Thoracic aorta (tissue), 2 donors: ENCODE data around the gene COL15A1. TPM values are rescaled to one million over a fixed set of nuclear protein-coding genes. Genes with fewer than 3 reads are reported as not detected.

Experiments
- ATAC-seq: fragments of 150-250 bp; one replicate; pipeline ENCODE4 v1.8.0; 2017; ENCODE audit warnings: low read depth; ENCODE audit not compliant: insufficient number of reproducible peaks, low FRiP score
- DNase-seq: peaks from one replicate; pipeline ENCODE4 v3.0.0-alpha.2; 2020; ENCODE audit warnings: low spot score
- H3K27ac ChIP-seq, 2 donors: fragments of 200-600 bp; sonication (generic); 1 replicate in 1 of 2; 2 replicates in 1 of 2; pipeline ENCODE4 v1.5.1; 2016; ENCODE audit warnings: mild to moderate bottlenecking in 2 of 2, moderate library complexity in 2 of 2
- H3K27me3 ChIP-seq: fragments of 200-600 bp; sonication (generic); replicated peaks from 2 replicates; pipeline ENCODE4 v1.6.0; 2016; ENCODE audit warnings: mild to moderate bottlenecking; ENCODE audit not compliant: insufficient read depth
- H3K36me3 ChIP-seq: fragments of 200-600 bp; sonication (generic); one replicate; pipeline ENCODE4 v1.5.1; 2016
- H3K4me1 ChIP-seq, 2 donors: fragments of 200-600 bp; sonication (generic); 1 replicate in 1 of 2; 2 replicates in 1 of 2; pipeline versions ENCODE4 v1.5.1 to v1.6.0; 2016; ENCODE audit warnings: low read depth in 2 of 2, mild to moderate bottlenecking in 1 of 2; ENCODE audit not compliant: control insufficient read depth in 1 of 2
- H3K4me3 ChIP-seq: fragments of 200-600 bp; sonication (generic); 2 replicates; pipeline ENCODE4 v1.5.1; 2016; ENCODE audit warnings: mild to moderate bottlenecking
- H3K9me3 ChIP-seq: fragments of 200-600 bp; sonication (generic); 2 replicates; pipeline ENCODE4 v1.5.1; 2016
- total RNA-seq, 2 donors: library from RNA; depleted of rRNA; stranded (reverse); fragments of >200 nt; gene quantifications; one replicate each; pipeline versions ENCODE4 v1.1.0 to v1.2.3, GENCODE V29; 2016
- TF ChIP-seq, protein P1 (sequence below): fragments of 200-600 bp; sonication (generic); IDR thresholded peaks from one replicate; pipeline ENCODE4 v1.5.1; 2019; ENCODE audit warnings: antibody characterized with exemption

Gene COL15A1
- total RNA-seq, 2 donors from 2014 or later: 23.3 to 70.4 TPM

DNA sequence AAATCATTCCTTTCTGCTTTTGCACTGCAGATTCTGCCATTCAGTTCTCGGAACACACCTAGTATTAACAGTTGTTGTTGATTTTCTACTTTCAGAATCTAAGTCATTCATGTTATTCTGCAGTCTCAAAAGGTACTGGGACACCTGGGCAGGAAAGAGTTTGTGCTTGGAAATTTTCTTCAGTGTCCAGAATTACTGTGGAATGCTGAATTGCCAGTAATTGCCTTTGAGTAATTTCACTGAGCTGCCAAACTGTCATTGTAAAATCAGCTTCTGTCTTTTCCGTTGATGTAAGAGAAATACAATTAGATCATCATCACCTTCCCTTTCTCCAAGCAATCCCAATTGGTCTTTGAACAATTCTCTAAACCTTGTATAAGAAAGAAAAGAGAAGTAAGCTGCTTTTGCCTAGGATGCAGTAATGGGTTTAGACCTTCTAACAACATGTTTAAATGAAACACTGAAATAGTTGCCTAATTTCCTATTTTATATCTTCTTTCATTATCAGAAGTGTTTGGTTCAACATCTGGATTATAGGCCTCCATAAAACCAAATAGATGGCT lies 85.5 kb downstream of the COL15A1 start:
- TF ChIP-seq, protein P1, sequence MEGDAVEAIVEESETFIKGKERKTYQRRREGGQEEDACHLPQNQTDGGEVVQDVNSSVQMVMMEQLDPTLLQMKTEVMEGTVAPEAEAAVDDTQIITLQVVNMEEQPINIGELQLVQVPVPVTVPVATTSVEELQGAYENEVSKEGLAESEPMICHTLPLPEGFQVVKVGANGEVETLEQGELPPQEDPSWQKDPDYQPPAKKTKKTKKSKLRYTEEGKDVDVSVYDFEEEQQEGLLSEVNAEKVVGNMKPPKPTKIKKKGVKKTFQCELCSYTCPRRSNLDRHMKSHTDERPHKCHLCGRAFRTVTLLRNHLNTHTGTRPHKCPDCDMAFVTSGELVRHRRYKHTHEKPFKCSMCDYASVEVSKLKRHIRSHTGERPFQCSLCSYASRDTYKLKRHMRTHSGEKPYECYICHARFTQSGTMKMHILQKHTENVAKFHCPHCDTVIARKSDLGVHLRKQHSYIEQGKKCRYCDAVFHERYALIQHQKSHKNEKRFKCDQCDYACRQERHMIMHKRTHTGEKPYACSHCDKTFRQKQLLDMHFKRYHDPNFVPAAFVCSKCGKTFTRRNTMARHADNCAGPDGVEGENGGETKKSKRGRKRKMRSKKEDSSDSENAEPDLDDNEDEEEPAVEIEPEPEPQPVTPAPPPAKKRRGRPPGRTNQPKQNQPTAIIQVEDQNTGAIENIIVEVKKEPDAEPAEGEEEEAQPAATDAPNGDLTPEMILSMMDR: no peak
- Histone ChIP-seq H3K9me3 (no peaks in the 10 kb centered on the region), H3K27me3 (no peaks in the 10 kb centered on the region), H3K27ac (peak overlapping the region in 1 of 2 donors; percentile 60), H3K4me3 (no peak overlapping the region), H3K36me3 (peaks cover 4% of the 10 kb centered on the region), H3K4me1 (peaks cover 10 to 15% of the 10 kb centered on the region in 2 donors)
- ATAC-seq (no peak), DNase-seq (no peak)

DNA sequence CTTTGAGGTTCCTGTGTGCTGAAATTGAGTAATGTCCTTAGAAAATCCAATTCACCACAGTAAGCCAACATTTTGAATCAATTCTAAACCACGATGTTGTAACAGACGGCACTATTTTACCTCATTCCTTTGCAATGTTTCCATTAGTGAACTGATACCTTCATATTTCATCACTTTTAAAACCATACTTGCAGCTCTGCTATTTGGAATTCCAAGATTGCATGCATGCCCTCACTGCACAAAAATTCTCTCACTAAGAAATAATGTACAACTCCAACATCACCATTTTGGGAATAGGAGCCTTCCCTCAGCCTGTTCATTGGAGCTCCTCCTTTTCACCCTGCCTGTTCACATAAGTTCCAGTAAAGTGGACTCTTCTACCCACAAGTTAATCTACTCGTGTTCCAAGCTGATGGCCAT lies 86.4 kb downstream of the COL15A1 start:
- Histone ChIP-seq H3K4me3 (no peak overlapping the region), H3K36me3 (peaks cover 4% of the 10 kb centered on the region), H3K4me1 (peaks cover 10 to 15% of the 10 kb centered on the region in 2 donors), H3K9me3 (no peaks in the 10 kb centered on the region), H3K27ac (peak overlapping the region; percentile 9 to 60), H3K27me3 (no peaks in the 10 kb centered on the region)
- ATAC-seq: peak; percentile 86
- DNase-seq: no peak
- TF ChIP-seq, protein P1: no peak

GRCh38 chr9:99030610-99031109 lies 87.0 kb downstream of the COL15A1 start:
- no peaks in the 10 kb centered on the region for H3K27me3 ChIP-seq
- DNase-seq (no peak), ATAC-seq (no peak)
- H3K4me1 ChIP-seq: peaks cover 10 to 15% of the 10 kb centered on the region in 2 donors
- H3K36me3 ChIP-seq: peaks cover 5% of the 10 kb centered on the region
- peak overlapping the region; percentile 9 to 60 for H3K27ac ChIP-seq
- TF ChIP-seq, protein P1: no peak
- H3K4me3 ChIP-seq: no peak overlapping the region
- no peaks in the 10 kb centered on the region for H3K9me3 ChIP-seq

DNA sequence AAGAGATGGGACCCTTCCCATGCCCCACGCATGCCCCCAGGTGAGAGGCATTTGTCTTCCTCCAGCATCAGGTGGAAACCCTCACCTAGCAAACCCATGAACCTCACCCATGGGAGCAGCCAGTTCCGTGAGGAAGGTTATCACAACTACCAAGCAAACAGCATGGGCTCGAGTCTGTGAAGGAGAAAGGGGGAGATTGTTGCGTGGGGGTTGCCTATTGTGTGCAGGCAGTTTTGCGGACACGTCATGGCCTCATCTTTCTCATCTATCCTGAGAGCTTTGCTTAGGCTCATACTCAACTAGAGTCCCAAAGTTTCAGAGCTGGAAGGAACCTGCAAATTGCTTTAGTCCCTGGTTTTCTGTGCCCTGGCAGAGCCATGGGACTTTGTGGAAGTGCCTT lies 87.6 kb downstream of the COL15A1 start:
- ATAC-seq (no peak), DNase-seq (no peak)
- Histone ChIP-seq H3K27ac (no peak overlapping the region), H3K27me3 (no peaks in the 10 kb centered on the region), H3K4me1 (peaks cover 10 to 15% of the 10 kb centered on the region in 2 donors), H3K9me3 (no peaks in the 10 kb centered on the region), H3K36me3 (peaks cover 10% of the 10 kb centered on the region), H3K4me3 (no peak overlapping the region)
- TF ChIP-seq, protein P1: no peak

DNA sequence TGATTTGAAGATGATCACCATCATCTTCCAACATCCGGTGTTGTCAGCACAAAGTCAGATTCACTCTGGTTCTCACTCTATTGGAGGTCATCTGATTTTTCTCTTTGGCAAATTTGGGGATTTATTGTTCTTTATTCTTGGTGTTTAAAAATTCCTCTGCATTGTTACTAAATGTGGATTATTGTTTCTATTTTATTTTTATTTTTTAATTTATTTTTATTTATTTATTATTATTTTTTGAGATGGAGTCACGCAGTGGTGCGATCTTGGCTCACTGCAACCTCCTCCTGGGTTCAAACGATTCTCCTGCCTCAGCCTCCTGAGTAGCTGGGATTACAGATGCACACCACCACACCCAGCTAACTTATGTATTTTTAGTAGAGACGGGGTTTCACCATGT lies 88.3 kb downstream of the COL15A1 start:
- Histone ChIP-seq H3K4me3 (no peak overlapping the region), H3K9me3 (no peaks in the 10 kb centered on the region), H3K4me1 (peaks cover 10 to 15% of the 10 kb centered on the region in 2 donors), H3K27me3 (no peaks in the 10 kb centered on the region), H3K36me3 (peaks cover 5% of the 10 kb centered on the region), H3K27ac (no peak overlapping the region)
- TF ChIP-seq, protein P1: no peak
- ATAC-seq (no peak), DNase-seq (no peak)
